Heart left ventricle (tissue), 16 donors: ENCODE data around the gene F5. TPM values are rescaled to one million over a fixed set of nuclear protein-coding genes. Genes with fewer than 3 reads are reported as not detected.

ENCODE experiments used
- ATAC-seq, 4 donors: fragments of 200-7000 bp; cut with Tn5 transposase; one replicate each; pipeline ENCODE4 v1.9.1; 2020 to 2022; ENCODE audit warnings: moderate library complexity in 4 of 4, mild to moderate bottlenecking in 3 of 4, moderate number of reproducible peaks in 1 of 4
- DNase-seq, 5 donors: peaks; one replicate each; pipeline ENCODE4 v3.0.0-alpha.2; 2020
- H3K27ac ChIP-seq, 12 donors: fragments of 200-600 bp; sonication (generic) in 4 of 12; one replicate each; pipeline versions ENCODE4 v1.5.0 to v1.8.0; 2016 to 2022; ENCODE audit warnings: mild to moderate bottlenecking in 2 of 12
- H3K27me3 ChIP-seq, 9 donors: fragments of 200-600 bp; sonication (generic) in 2 of 9; one replicate each; pipeline versions ENCODE4 v1.5.1 to v1.8.0; 2016 to 2022; ENCODE audit warnings: mild to moderate bottlenecking in 3 of 9
- H3K36me3 ChIP-seq, 9 donors: fragments of 200-600 bp; sonication (generic) in 2 of 9; one replicate each; pipeline versions ENCODE4 v1.5.0 to v1.8.0; 2018 to 2022; ENCODE audit warnings: mild to moderate bottlenecking in 2 of 9
- H3K4me1 ChIP-seq, 12 donors: fragments of 200-600 bp; sonication (generic) in 4 of 12; one replicate each; pipeline versions ENCODE4 v1.5.0 to v1.8.0; 2016 to 2022; ENCODE audit warnings: mild to moderate bottlenecking in 3 of 12
- H3K4me3 ChIP-seq, 12 donors: fragments of 200-600 bp; sonication (generic) in 4 of 12; one replicate each; pipeline versions ENCODE4 v1.5.0 to v1.8.0; 2017 to 2022; ENCODE audit warnings: mild to moderate bottlenecking in 9 of 12, moderate library complexity in 4 of 12
- H3K9me3 ChIP-seq, 12 donors: fragments of 200-600 bp; sonication (generic) in 4 of 12; one replicate each; pipeline versions ENCODE4 v1.5.0 to v1.8.0; 2016 to 2022; ENCODE audit warnings: mild to moderate bottlenecking in 1 of 12
- POLR2A ChIP-seq, 2 donors: fragments of 450-650 bp; IDR thresholded peaks; one replicate each; pipeline ENCODE4 v1.6.1; 2017; ENCODE audit warnings: antibody characterized with exemption in 2 of 2, mild to moderate bottlenecking in 2 of 2, moderate library complexity in 2 of 2
- WGBS, 4 donors: extraction: QIAGEN DNeasy Blood & Tissue Kit in 2 of 4; methylation state at CpG; one replicate each; pipeline versions ENCODE4 v1.1.5 to v1.1.7; 2013 to 2018; 5-methylcytosine and 5-hydroxymethylcytosine counted together
- intact Hi-C, 10 donors: fragments of 100-400 bp; cut with DNase I; formaldehyde crosslinking; loops; one replicate each; pipeline versions ENCODE4 v1.11.1 to v1.14.2; 2022
- polyA plus RNA-seq, 2 donors: library from polyadenylated mRNA; stranded (reverse); fragments of 200-250 nt; gene quantifications; one replicate each; pipeline ENCODE4 v1.2.3, GENCODE V29; 2013
- total RNA-seq, 9 donors: library from RNA; depleted of rRNA in 2 of 9; stranded (reverse); fragments of >200 nt in 2 of 9; fragmentation: NEBNext Ultra II Directional in 3 of 9; extraction: Animal tissue kit (Norgen Biotek cat#: 25700) in 3 of 9; gene quantifications; one replicate each; pipeline versions ENCODE4 v1.1.0 to v1.2.4, GENCODE V29; 2016 to 2023
- TF ChIP-seq, protein P1 (sequence below), 12 donors: fragments of 200-600 bp; sonication (generic) in 4 of 12; IDR thresholded peaks; one replicate each; pipeline versions ENCODE4 v1.5.0 to v1.8.0; 2018 to 2022; ENCODE audit warnings: antibody characterized with exemption in 12 of 12, mild to moderate bottlenecking in 5 of 12
- donor health status: ischemic (EF 13 %, LVEDD 7.1; RV severe dilation, severe dysfunction).
- donor health status: healthy with polysubstance abuse.
- donor health status: DM: no; HTN: yes; CAD: no.
- donor health status: DM: no; HTN: no; CAD: no.
- donor health status: ischemic (EF 25% LVEDD 6.9; RV normal size, moderate dysfunction).
- donor health status: ischemic (EF 25% LVEDD 5.7; RV mildly dilated, moderate dysfunction).
- donor health status: healthy.
- donor health status: DM: yes; HTN: yes; CAD: no.
- donor health status: ischemic (EF 35%, LVEDD 5.7; RV mildly dilated, moderate dysfunction).
- donor health status: nonischemic (EF 11% LVEDD 7.7; RV severe dilation, severe dysfunction).
- donor health status: DM: yes; HTN: yes; CAD: no.
- donor health status: PGD.
- donor health status: ischemic (EF 29% LVEDD 5.4; RV normal size, mild dysfunction).
- donor health status: nonischemic (EF 23%, LVEDD 6.1; RV moderate dilation, normal function).

The F5 gene
- total and polyA plus RNA-seq, 11 donors = 0.93 to 43.3 (median 18.0) TPM

DNA sequence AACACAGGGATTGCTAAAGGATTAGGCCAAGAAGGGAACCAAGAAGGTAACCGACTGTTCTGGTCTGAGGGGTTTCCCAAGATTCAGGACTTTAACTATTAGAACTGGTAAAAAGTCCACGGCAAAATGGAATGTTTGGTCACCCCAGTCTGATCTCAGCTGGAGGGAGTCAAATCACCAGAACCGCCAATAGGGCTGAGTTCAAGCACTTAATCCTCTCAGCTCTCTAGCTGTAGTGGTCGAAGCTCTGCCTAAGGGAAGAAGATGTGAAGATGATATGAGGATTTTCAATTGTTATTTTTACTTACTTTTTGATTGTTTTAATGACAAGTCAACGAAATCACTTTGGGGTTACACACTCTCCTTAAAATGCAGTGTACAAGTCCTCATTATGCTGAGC is 29.1 kb downstream of the F5 start:
- TF ChIP-seq POLR2A (IDR thresholded peaks at IDR 0.05) = no peak
- TF ChIP-seq, protein P1, sequence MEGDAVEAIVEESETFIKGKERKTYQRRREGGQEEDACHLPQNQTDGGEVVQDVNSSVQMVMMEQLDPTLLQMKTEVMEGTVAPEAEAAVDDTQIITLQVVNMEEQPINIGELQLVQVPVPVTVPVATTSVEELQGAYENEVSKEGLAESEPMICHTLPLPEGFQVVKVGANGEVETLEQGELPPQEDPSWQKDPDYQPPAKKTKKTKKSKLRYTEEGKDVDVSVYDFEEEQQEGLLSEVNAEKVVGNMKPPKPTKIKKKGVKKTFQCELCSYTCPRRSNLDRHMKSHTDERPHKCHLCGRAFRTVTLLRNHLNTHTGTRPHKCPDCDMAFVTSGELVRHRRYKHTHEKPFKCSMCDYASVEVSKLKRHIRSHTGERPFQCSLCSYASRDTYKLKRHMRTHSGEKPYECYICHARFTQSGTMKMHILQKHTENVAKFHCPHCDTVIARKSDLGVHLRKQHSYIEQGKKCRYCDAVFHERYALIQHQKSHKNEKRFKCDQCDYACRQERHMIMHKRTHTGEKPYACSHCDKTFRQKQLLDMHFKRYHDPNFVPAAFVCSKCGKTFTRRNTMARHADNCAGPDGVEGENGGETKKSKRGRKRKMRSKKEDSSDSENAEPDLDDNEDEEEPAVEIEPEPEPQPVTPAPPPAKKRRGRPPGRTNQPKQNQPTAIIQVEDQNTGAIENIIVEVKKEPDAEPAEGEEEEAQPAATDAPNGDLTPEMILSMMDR (IDR thresholded peaks at IDR 0.05) = no peak
- intact Hi-C loops = no loop called here
- Histone ChIP-seq H3K36me3 (no peaks in the 10 kb centered on the region), H3K4me3 (no peak overlapping the region), H3K9me3 (no peaks in the 10 kb centered on the region), H3K27me3 (no peaks in the 10 kb centered on the region), H3K4me1 (no peaks in the 10 kb centered on the region), H3K27ac (no peak overlapping the region)
- ATAC-seq = no peak
- 63 to 77% (median 71%) methylated on average over 5 of the region's 5 CpGs for WGBS, 4 donors
- no peak for DNase-seq

DNA sequence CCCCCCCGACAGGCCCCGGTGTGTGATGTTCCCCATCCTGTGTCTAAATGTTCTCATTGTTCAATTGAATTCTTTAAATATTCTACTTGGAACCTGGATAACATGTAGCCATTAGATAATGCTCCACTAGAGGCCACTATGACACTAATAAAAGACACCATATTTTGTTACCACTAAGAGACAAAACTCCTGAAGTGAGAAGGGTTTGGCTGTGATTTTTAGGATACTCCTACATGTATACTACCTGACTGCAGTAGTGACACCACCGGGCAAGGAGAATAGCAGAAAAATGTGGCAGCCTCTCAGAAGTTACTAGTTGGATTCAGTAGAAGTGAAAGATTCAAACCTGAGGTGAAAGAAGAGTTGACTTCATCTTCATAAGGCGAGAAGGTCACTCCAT is 36.0 kb downstream of the F5 start:
- no peak overlapping the region for H3K27ac ChIP-seq
- no peaks in the 10 kb centered on the region for H3K36me3 ChIP-seq
- no peaks in the 10 kb centered on the region for H3K4me1 ChIP-seq
- WGBS, 4 donors = 30 to 37% (median 35%) methylated on average over 4 of the region's 4 CpGs
- no peak for TF ChIP-seq POLR2A (IDR thresholded peaks at IDR 0.05)
- TF ChIP-seq, protein P1 (IDR thresholded peaks at IDR 0.05) = peak; percentile 20 to 63 (median 42)
- H3K27me3 ChIP-seq = no peaks in the 10 kb centered on the region
- no peak overlapping the region for H3K4me3 ChIP-seq
- DNase-seq (no peak), ATAC-seq (peak; percentile 25 to 66 (median 54))
- intact Hi-C loops = loop anchor here in 8 of 10 donors (1.0 to 5.0 kb wide), 6 partner anchors 162 to 262 kb away; partner anchors contain the start of gene SELL (in 1 of the 8)
- no peaks in the 10 kb centered on the region for H3K9me3 ChIP-seq

DNA sequence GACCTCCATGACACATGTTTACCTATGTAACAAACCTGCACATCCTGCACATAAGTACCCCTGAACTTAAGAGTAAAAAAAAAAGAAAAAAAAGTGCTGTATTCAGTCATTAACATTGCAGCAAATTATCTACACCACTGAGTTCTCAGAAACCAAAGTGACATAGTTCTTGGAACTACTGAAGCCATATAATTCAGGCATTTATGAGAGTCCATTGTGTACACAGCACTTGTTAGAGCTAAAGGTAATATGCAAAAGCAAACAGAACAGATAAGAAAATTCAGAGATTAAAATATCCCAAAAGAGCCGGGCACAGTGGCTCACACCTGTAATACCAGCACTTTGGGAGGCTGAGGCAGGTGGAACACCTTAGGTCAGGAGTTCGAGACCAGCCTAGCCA is 38.0 kb downstream of the F5 start:
- DNase-seq (no peak), ATAC-seq (no peak)
- TF ChIP-seq, protein P1 (IDR thresholded peaks at IDR 0.05) = no peak
- TF ChIP-seq POLR2A (IDR thresholded peaks at IDR 0.05) = no peak
- Histone ChIP-seq H3K27ac (no peak overlapping the region), H3K27me3 (no peaks in the 10 kb centered on the region), H3K36me3 (no peaks in the 10 kb centered on the region), H3K4me1 (no peaks in the 10 kb centered on the region), H3K4me3 (no peak overlapping the region), H3K9me3 (no peaks in the 10 kb centered on the region)
- intact Hi-C loops = loop anchor here in 9 of 10 donors (2.0 to 10.0 kb wide), 7 partner anchors 41 to 1203 kb away; partner anchors contain the start of gene SELL (in 1 of the 9)
- 66 to 82% (median 76%) methylated on average over 2 of the region's 2 CpGs for WGBS, 4 donors

DNA sequence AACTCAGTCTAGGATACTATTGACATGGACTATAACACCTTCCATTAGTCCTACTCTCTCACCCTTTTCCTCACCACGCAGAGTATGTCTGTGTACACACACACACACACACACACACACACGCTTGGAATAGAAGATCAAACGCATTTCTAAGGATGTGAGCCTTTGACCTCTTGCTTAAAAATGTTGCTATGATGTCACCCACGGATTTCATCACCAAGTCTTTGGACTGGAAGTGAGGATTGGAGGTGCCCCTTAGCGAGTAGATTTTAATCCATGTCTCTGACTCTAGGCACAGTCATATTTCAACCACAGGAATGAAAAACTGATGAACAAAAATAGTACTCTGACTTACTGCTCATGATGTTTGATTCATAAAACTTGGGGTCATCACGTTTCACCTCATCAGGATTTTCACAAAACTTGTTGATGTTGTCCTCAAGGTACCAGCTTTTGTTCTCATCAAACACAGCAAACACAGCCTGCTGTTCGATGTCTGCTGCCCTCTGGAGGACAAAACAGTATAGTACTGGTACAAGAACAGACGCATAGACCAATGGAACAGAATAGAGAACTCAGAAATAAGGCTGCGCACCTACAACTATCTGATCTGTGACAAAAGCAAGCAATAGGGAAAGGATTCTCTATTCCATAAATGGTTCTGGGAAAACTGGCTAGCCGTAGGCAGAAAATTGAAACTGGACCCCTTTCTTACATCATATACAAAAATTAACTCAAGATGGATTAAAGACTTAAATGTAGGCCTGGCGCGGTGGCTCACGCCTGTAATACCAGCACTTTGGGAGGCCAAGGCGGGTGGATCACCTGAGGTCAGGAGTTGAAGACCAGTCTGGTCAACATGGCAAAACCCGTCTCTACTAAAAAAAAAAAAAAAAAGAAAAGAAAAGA is 39.9 kb downstream of the F5 start:
- intact Hi-C loops = loop anchor here in 9 of 10 donors (2.0 to 10.0 kb wide), 7 partner anchors 79 to 1202 kb away; partner anchors contain the start of gene SELL (in 1 of the 9)
- WGBS, 4 donors = 50 to 62% (median 57%) methylated on average over 15 of the region's 15 CpGs
- Histone ChIP-seq H3K27me3 (no peaks in the 10 kb centered on the region), H3K9me3 (no peaks in the 10 kb centered on the region), H3K27ac (no peak overlapping the region), H3K4me1 (no peaks in the 10 kb centered on the region), H3K36me3 (no peaks in the 10 kb centered on the region), H3K4me3 (no peak overlapping the region)
- TF ChIP-seq, protein P1 (IDR thresholded peaks at IDR 0.05) = peak; percentile 64 to 88 (median 78)
- TF ChIP-seq POLR2A (IDR thresholded peaks at IDR 0.05) = no peak
- DNase-seq (peak in 4 of 5 donors; percentile 33 to 53 (median 40)), ATAC-seq (peak; percentile 76 to 93 (median 84))
